ENCODE measurements around the gene TMEM98.

TMEM98 gene

DNA sequence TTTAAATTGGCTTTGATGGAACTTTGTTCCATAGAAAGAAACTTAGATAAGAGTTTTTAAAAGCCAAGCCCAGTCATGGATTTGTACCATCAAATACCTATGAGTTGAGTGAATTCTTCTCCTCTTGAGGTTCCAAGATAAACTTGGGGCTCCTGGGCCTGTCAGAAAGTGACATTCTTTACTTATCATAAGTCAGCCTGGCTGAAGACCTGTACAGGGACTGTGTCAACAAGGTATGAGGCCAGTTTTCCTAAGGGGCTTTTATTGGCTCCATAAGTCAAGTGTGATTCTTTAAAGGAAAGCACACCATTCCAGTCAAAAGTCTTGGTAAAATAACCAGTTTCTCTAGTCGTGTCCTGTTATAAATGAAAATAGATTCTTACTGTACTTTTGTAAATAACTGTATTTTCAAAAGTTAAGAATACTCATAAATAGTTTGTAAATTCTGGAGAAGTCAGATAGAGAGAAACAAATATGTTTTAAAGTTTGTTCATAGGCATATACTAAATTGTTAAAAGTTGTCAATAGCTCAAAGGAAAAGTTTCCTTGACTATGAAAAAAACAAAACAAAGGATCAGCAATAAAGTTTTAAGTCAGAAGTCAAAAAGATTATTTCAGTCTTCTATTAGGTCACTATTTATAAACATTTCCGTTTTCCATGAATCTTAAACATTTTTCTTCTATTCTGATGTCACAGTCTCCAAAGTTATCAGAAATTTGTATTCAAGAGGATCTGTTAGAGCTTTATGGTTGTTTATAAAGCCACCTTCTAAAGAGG is 28.5 kb upstream of the TMEM98 start:
- Histone ChIP-seq H3K4me1 (ENCODE audit: control insufficient read depth, insufficient read depth, low read length) (no peaks in the 10 kb centered on the region), H3K36me3 (ENCODE audit: control insufficient read depth in 2 of 2, insufficient read depth in 2 of 2, low read length in 2 of 2) (no peaks in the 10 kb centered on the region), H3K9me3 (ENCODE audit: control insufficient read depth in 2 of 2, low read length in 2 of 2) (no peaks in the 10 kb centered on the region)

GRCh38 chr17:32901743-32902142 is 26.2 kb upstream of the TMEM98 start:
- Histone ChIP-seq H3K9me3 (ENCODE audit: control insufficient read depth in 2 of 2, low read length in 2 of 2) (no peaks in the 10 kb centered on the region), H3K4me3 (ENCODE audit: low read length in 2 of 2) (no peak overlapping the region), H3K27ac (ENCODE audit: low read length) (no peak overlapping the region), H3K9ac (ENCODE audit: low read length in 2 of 2) (no peak overlapping the region), H3K36me3 (ENCODE audit: control insufficient read depth in 2 of 2, insufficient read depth in 2 of 2, low read length in 2 of 2) (no peaks in the 10 kb centered on the region), H3K27me3 (ENCODE audit: control insufficient read depth in 1 of 2, insufficient read depth in 2 of 2, low read length in 2 of 2) (peaks cover 4 to 8% of the 10 kb centered on the region in 2 donors), H3K4me1 (ENCODE audit: control insufficient read depth, insufficient read depth, low read length) (no peaks in the 10 kb centered on the region)

More for the DNA sequence above, 28.5 kb upstream of the TMEM98 start:
- Histone ChIP-seq H3K9ac (ENCODE audit: low read length in 2 of 2) (no peak overlapping the region), H3K4me3 (ENCODE audit: low read length in 2 of 2) (no peak overlapping the region), H3K27me3 (ENCODE audit: control insufficient read depth in 1 of 2, insufficient read depth in 2 of 2, low read length in 2 of 2) (peaks cover 6 to 8% of the 10 kb centered on the region in 2 donors), H3K27ac (ENCODE audit: low read length) (no peak overlapping the region)

DNA sequence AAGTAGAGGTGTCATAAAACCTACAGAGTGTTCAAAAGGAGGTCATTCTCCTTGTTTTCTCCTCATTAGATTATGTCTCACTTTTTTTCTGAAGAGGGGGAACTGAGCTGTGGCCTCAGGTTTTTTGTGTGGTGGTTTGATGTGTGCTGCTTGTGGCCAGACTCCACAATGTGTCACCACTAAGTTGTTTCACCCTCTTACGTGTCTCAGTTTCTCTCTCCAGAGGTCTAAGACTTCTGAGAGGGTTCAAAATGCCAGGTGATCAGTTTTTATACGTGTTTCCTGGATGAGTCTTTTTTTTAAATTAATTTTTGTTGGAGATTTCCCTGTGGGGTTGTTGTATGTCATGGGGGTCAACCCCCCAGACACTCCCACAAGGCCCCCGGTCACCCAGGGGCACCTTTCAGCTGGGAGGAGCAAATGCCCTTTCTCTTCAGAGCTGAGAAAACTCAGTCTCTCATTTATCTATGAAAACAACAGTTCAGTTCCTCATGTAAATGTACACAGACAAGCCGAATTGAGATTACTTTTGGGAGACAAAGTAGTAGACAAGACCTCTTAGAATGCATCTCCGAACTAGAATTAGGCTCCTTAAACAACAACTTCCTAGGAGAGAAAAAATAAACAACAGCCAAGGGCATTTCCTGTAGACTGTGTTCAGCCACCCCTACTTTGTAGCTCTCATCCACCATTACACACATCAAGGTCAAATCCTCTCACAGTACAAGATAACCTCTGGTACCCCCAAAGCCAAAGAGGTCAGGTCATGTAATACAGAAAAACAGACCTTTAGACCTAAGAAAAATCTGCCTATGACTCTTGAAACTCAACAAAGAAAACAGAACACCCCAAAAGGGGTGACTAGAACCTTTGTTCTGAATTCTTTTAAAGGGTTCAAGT is 23.9 kb upstream of the TMEM98 start:
- H3K4me3 ChIP-seq (ENCODE audit: low read length in 2 of 2), result no peak overlapping the region
- no peaks in the 10 kb centered on the region for H3K9me3 ChIP-seq (ENCODE audit: control insufficient read depth in 2 of 2, low read length in 2 of 2)
- no peak overlapping the region for H3K9ac ChIP-seq (ENCODE audit: low read length in 2 of 2)
- peaks cover 0 to 2% of the 10 kb centered on the region in 2 donors for H3K27me3 ChIP-seq (ENCODE audit: control insufficient read depth in 1 of 2, insufficient read depth in 2 of 2, low read length in 2 of 2)
- no peaks in the 10 kb centered on the region for H3K36me3 ChIP-seq (ENCODE audit: control insufficient read depth in 2 of 2, insufficient read depth in 2 of 2, low read length in 2 of 2)
- H3K27ac ChIP-seq (ENCODE audit: low read length), result no peak overlapping the region
- no peaks in the 10 kb centered on the region for H3K4me1 ChIP-seq (ENCODE audit: control insufficient read depth, insufficient read depth, low read length)

DNA sequence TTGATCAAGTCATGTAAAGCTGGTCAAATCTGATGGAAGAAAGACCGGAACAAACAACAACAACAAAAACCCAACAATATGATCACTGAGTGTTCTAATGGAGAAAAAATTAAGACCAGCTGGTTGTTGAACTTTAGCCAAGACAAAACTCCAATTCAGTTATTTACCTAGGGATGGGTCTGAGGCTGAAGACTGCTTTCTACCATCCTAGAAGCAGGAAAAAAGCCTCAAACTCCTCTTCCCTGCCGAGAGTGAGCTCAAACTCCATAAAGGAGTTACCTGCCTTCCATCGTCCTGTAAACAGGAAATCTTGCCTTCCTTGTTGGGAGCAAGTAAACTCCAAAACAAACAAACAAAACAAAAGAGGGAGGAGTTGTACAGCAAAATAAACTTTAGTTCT is 23.1 kb upstream of the TMEM98 start:
- Histone ChIP-seq H3K4me3 (ENCODE audit: low read length in 2 of 2) (no peak overlapping the region), H3K4me1 (ENCODE audit: control insufficient read depth, insufficient read depth, low read length) (peaks cover 2% of the 10 kb centered on the region), H3K9ac (ENCODE audit: low read length in 2 of 2) (no peak overlapping the region), H3K36me3 (ENCODE audit: control insufficient read depth in 2 of 2, insufficient read depth in 2 of 2, low read length in 2 of 2) (no peaks in the 10 kb centered on the region), H3K27me3 (ENCODE audit: control insufficient read depth in 1 of 2, insufficient read depth in 2 of 2, low read length in 2 of 2) (peaks cover 0 to 2% of the 10 kb centered on the region in 2 donors), H3K27ac (ENCODE audit: low read length) (no peak overlapping the region), H3K9me3 (ENCODE audit: control insufficient read depth in 2 of 2, low read length in 2 of 2) (no peaks in the 10 kb centered on the region)

GRCh38 chr17:32907583-32907982 is 20.4 kb upstream of the TMEM98 start:
- Histone ChIP-seq H3K27ac (ENCODE audit: low read length) (no peak overlapping the region), H3K9me3 (ENCODE audit: control insufficient read depth in 2 of 2, low read length in 2 of 2) (no peaks in the 10 kb centered on the region), H3K4me3 (ENCODE audit: low read length in 2 of 2) (no peak overlapping the region), H3K9ac (ENCODE audit: low read length in 2 of 2) (no peak overlapping the region), H3K27me3 (ENCODE audit: control insufficient read depth in 1 of 2, insufficient read depth in 2 of 2, low read length in 2 of 2) (peaks cover 0 to 2% of the 10 kb centered on the region in 2 donors), H3K4me1 (ENCODE audit: control insufficient read depth, insufficient read depth, low read length) (peaks cover 9% of the 10 kb centered on the region), H3K36me3 (ENCODE audit: control insufficient read depth in 2 of 2, insufficient read depth in 2 of 2, low read length in 2 of 2) (no peaks in the 10 kb centered on the region)

GRCh38 chr17:32909787-32910369 is 18.1 kb upstream of the TMEM98 start:
- no peaks in the 10 kb centered on the region for H3K27me3 ChIP-seq (ENCODE audit: control insufficient read depth in 1 of 2, insufficient read depth in 2 of 2, low read length in 2 of 2)
- H3K9me3 ChIP-seq (ENCODE audit: control insufficient read depth in 2 of 2, low read length in 2 of 2), result no peaks in the 10 kb centered on the region
- H3K4me3 ChIP-seq (ENCODE audit: low read length in 2 of 2), result no peak overlapping the region
- H3K36me3 ChIP-seq (ENCODE audit: control insufficient read depth in 2 of 2, insufficient read depth in 2 of 2, low read length in 2 of 2), result no peaks in the 10 kb centered on the region
- H3K4me1 ChIP-seq (ENCODE audit: control insufficient read depth, insufficient read depth, low read length), result peaks cover 9% of the 10 kb centered on the region
- H3K27ac ChIP-seq (ENCODE audit: low read length), result no peak overlapping the region
- peak overlapping the region in 1 of 2 donors; percentile 21 for H3K9ac ChIP-seq (ENCODE audit: low read length in 2 of 2)

GRCh38 chr17:32910769-32911168 is 17.2 kb upstream of the TMEM98 start:
- Histone ChIP-seq H3K27me3 (ENCODE audit: control insufficient read depth in 1 of 2, insufficient read depth in 2 of 2, low read length in 2 of 2) (no peaks in the 10 kb centered on the region), H3K27ac (ENCODE audit: low read length) (no peak overlapping the region), H3K9ac (ENCODE audit: low read length in 2 of 2) (no peak overlapping the region), H3K4me1 (ENCODE audit: control insufficient read depth, insufficient read depth, low read length) (peaks cover 9% of the 10 kb centered on the region), H3K4me3 (ENCODE audit: low read length in 2 of 2) (no peak overlapping the region), H3K9me3 (ENCODE audit: control insufficient read depth in 2 of 2, low read length in 2 of 2) (no peaks in the 10 kb centered on the region), H3K36me3 (ENCODE audit: control insufficient read depth in 2 of 2, insufficient read depth in 2 of 2, low read length in 2 of 2) (no peaks in the 10 kb centered on the region)

DNA sequence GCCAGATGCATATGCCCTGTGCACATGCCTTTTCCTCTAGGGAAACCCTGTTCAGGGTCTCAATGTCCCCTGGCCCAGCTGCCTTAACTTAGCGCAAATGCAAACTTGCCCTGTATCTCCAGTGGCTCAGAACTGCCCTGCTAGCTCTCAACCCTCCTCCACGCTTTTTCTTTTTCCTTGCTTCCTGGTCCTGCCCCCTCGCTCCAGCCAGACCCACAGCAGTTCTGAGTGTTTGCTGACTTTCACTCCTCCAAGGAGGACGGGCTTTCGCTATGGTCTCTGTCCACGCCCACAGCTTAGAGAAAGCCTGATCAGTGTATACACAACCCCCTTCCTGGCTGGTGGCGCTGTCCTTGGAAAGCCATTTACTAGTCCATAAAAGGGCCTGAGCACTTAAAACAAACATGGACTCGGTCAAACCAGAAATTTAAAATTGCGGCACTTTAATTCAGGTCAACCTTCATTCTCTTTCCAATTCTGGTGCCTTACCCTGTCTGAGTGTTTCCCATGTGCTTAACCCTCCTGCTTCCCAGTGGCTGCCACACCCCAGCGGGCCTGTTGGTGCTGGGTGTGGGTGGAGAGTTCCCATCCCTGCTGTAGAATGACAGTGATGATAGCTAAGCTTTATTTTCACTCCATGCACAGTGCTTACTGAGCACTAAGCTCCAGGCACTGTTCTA is 15.6 kb upstream of the TMEM98 start:
- Histone ChIP-seq H3K4me1 (ENCODE audit: control insufficient read depth, insufficient read depth, low read length) (peaks cover 9% of the 10 kb centered on the region), H3K9ac (ENCODE audit: low read length in 2 of 2) (peak overlapping the region in 1 of 2 donors; percentile 58), H3K36me3 (ENCODE audit: control insufficient read depth in 2 of 2, insufficient read depth in 2 of 2, low read length in 2 of 2) (no peaks in the 10 kb centered on the region), H3K27ac (ENCODE audit: low read length) (peak overlapping the region; percentile 70), H3K27me3 (ENCODE audit: control insufficient read depth in 1 of 2, insufficient read depth in 2 of 2, low read length in 2 of 2) (no peaks in the 10 kb centered on the region), H3K4me3 (ENCODE audit: low read length in 2 of 2) (peak overlapping the region in 1 of 2 donors; percentile 59), H3K9me3 (ENCODE audit: control insufficient read depth in 2 of 2, low read length in 2 of 2) (no peaks in the 10 kb centered on the region)

DNA sequence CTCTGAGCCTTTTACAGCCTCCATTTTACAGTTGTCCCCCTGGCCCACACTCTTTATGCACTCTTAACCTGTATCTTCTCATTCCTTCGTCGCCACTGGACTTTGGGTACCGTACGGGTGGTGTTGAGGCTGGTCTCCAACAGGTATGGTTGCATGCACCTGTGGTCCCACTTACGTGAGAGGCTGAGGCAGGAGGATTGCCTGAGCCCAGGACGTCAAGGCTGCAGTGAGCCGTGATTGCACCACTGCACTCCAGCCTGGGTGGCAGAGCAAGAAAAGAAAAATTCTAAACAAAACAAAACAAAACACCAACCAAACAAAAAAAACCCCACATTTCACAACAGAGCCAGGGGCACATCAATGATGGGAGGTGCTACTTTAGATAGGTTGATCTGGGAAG is 14.4 kb upstream of the TMEM98 start:
- Histone ChIP-seq H3K27me3 (ENCODE audit: control insufficient read depth in 1 of 2, insufficient read depth in 2 of 2, low read length in 2 of 2) (no peaks in the 10 kb centered on the region), H3K9ac (ENCODE audit: low read length in 2 of 2) (no peak overlapping the region), H3K4me1 (ENCODE audit: control insufficient read depth, insufficient read depth, low read length) (peaks cover 9% of the 10 kb centered on the region), H3K27ac (ENCODE audit: low read length) (no peak overlapping the region), H3K36me3 (ENCODE audit: control insufficient read depth in 2 of 2, insufficient read depth in 2 of 2, low read length in 2 of 2) (no peaks in the 10 kb centered on the region), H3K4me3 (ENCODE audit: low read length in 2 of 2) (no peak overlapping the region), H3K9me3 (ENCODE audit: control insufficient read depth in 2 of 2, low read length in 2 of 2) (no peaks in the 10 kb centered on the region)

- Histone ChIP-seq H3K4me3 (ENCODE audit: low read length in 2 of 2) (no peak overlapping the region), H3K4me1 (ENCODE audit: control insufficient read depth, insufficient read depth, low read length) (peaks cover 9% of the 10 kb centered on the region), H3K27me3 (ENCODE audit: control insufficient read depth in 1 of 2, insufficient read depth in 2 of 2, low read length in 2 of 2) (no peaks in the 10 kb centered on the region), H3K27ac (ENCODE audit: low read length) (no peak overlapping the region), H3K36me3 (ENCODE audit: control insufficient read depth in 2 of 2, insufficient read depth in 2 of 2, low read length in 2 of 2) (no peaks in the 10 kb centered on the region), H3K9ac (ENCODE audit: low read length in 2 of 2) (no peak overlapping the region), H3K9me3 (ENCODE audit: control insufficient read depth in 2 of 2, low read length in 2 of 2) (no peaks in the 10 kb centered on the region)
These were observed 13.8 kb upstream of the TMEM98 start for GRCh38 chr17:32914181-32914580.
